Brain microvascular endothelial cell (primary cell): ENCODE measurements around the gene C5orf24.

Source experiments
- DNase-seq: peaks from one replicate; pipeline ENCODE4 v3.0.0-alpha.2; 2020
- H3K27ac ChIP-seq: fragments of 250-450 bp; sonication (Bioruptor Pico); 2 replicates; pipeline ENCODE4 v1.5.1; 2020; ENCODE audit warnings: mild to moderate bottlenecking, moderate library complexity
- H3K27me3 ChIP-seq: fragments of 250-450 bp; sonication (Bioruptor Pico); replicated peaks from 2 replicates; pipeline ENCODE4 v1.5.1; 2020; ENCODE audit warnings: mild to moderate bottlenecking
- H3K36me3 ChIP-seq: fragments of 250-450 bp; sonication (Bioruptor Pico); replicated peaks from 2 replicates; pipeline ENCODE4 v1.5.1; 2020; ENCODE audit warnings: mild to moderate bottlenecking
- H3K4me3 ChIP-seq: 2 replicates; pipeline ENCODE4 v1.5.1; 2011; ENCODE audit warnings: low read depth, mild to moderate bottlenecking, control low read depth, low read length, moderate library complexity
- CTCF ChIP-seq: IDR thresholded peaks from 2 replicates; pipeline ENCODE4 v1.5.1; 2011; ENCODE audit warnings: low read depth, mild to moderate bottlenecking, moderate library complexity, low read length, control low read depth, inconsistent platforms; ENCODE audit errors: missing control alignments
- in situ Hi-C: cut with HindIII; loops from 2 replicates; pipeline ENCODE4 v1.10.0; 2017; ENCODE audit warnings: low sequenced_read_pairs, low pct_ligation_motif_present

Gene C5orf24

DNA sequence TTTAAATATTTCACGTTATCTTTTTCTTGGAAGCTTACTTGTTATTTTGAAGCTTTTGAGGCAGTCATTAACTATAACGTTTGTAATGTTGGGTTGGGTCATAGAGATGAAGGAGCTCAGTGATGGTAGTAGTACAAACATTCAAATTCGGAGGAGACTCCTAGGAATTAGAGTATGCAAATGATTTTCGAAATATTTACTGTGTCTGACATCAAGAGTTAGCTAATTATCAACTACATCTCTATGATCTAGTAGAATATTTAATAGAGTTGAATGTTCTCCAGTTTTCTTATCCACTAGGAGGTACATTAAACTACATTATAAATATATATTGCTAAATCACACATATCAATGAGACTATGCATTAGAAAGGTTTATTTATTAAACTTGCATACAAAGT, 28.8 kb upstream of the C5orf24 start:
- DNase-seq, result no peak
- no peak overlapping the region for H3K27ac ChIP-seq
- in situ Hi-C loops, result no loop called here
- TF ChIP-seq CTCF, result no peak
- H3K36me3 ChIP-seq, result peaks cover 48% of the 10 kb centered on the region
- no peaks in the 10 kb centered on the region for H3K27me3 ChIP-seq
- no peak overlapping the region for H3K4me3 ChIP-seq

DNA sequence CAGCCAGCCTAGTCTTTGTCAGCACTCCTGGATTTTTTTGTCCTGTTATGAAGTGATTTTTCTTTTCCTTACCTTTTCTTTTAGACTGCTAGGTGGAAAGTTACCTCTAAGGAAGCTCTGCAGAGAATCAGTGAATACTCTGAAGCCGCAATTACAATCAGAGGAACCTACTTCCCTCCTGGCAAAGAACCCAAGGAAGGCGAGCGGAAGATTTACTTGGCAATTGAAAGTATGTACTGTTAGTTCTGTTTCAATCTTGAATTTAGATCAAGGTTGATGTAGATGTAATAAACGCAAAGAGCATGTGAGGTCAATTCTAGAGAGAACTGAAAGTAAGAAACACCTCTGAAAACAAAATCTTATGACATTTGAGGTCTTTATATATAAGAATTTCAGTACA, 27.0 kb upstream of the C5orf24 start:
- no peak for TF ChIP-seq CTCF

DNA sequence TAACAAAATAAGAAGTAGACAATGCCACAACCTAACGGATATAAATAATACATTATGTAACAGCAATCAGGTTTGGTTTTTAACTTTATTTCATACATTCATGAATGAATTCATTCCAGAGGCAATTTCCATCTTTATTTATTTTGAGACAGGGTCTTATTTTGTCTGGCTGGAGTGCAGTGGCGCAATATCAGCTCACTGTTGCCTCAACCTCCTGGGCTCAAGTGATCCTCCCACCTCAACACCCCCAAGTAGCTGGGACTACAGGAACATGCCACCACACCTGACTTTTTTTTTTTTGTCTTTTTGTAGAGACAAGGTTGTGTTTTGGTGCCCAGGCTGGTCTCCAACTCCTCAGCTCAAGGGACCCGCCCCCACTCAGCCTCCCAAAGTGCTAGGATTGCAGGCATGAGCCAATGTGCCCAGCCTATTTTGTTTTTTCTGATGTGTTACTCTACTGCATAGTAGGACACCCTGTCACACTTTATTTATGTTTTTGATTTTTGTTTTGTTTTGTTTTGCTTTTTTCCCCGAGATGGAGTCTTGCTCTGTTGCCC, 26.3 kb upstream of the C5orf24 start:
- H3K36me3 ChIP-seq, result peaks cover 42% of the 10 kb centered on the region

More for the DNA sequence above, 27.0 kb upstream of the C5orf24 start:
- H3K27ac ChIP-seq, result no peak overlapping the region
- no peaks in the 10 kb centered on the region for H3K27me3 ChIP-seq
- in situ Hi-C loops, result no loop called here
- no peak for DNase-seq
- no peak overlapping the region for H3K4me3 ChIP-seq
- H3K36me3 ChIP-seq, result peaks cover 44% of the 10 kb centered on the region

DNA sequence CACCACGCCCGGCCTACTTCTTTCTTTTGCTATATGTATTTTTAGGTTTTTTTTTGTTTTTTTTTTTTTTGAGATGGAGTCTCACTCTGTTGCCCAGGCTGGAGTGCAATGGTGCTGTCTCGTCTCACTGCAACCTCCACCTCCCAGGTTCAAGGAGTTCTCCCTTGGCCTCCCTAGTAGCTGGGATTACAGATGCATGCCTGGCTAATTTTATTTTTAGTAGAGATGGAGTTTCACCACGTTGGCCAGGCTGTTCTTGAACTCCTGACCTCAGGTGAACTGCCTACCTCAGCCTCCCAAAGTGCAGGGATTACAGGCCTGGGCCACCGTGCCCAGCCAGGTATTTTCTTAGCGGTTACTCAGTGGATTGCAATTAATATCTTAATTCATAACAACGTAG, 23.9 kb upstream of the C5orf24 start:
- Histone ChIP-seq H3K36me3 (peaks cover 42% of the 10 kb centered on the region), H3K27me3 (no peaks in the 10 kb centered on the region), H3K4me3 (no peak overlapping the region), H3K27ac (no peak overlapping the region)
- DNase-seq, result no peak
- TF ChIP-seq CTCF, result no peak
- in situ Hi-C loops, result no loop called here

More for the DNA sequence above, 26.3 kb upstream of the C5orf24 start:
- in situ Hi-C loops, result no loop called here
- Histone ChIP-seq H3K27ac (no peak overlapping the region), H3K4me3 (no peak overlapping the region), H3K27me3 (no peaks in the 10 kb centered on the region)
- no peak for DNase-seq
- no peak for TF ChIP-seq CTCF

DNA sequence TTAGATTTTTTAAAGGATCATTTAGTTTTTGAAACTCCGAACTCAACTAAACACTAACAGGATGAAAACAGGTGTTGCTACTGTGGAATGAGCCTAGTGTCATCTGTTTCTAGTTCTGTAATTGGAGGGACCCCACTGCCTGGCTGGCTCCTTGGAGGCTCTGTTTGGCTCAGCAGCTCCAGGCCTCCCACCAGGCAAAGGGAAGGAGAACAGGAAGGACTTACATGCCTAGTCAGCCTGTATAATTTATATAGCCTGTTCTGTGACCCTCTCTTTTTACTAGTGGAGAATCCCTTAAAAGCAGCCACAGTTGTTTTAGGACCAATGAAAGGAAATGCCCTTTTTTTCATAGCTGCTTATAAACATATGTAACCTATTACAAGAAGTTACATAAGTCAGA, 21.1 kb upstream of the C5orf24 start:
- no peak for DNase-seq
- TF ChIP-seq CTCF, result no peak
- H3K27me3 ChIP-seq, result no peaks in the 10 kb centered on the region
- in situ Hi-C loops, result no loop called here
- H3K4me3 ChIP-seq, result no peak overlapping the region
- no peak overlapping the region for H3K27ac ChIP-seq
- peaks cover 37% of the 10 kb centered on the region for H3K36me3 ChIP-seq

DNA sequence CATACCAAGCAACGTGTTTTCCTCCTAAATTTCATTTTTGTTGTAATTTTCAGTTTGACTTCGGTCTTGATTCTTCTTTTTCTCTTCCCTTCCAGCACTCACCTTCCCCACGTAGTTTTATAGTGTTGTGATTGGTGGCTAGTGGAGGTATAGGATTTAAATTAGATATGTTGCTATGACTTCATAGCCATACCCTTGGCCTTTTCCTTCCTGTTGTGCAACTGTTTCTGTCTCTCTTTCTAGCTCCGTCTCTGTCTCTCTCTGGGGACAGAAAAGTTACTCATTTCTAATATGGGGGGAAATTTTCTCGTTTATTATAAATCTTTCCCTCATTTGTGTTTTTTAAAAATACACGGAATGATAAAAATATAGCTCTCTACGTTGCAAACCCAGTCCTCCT, 20.6 kb upstream of the C5orf24 start:
- in situ Hi-C loops, result no loop called here
- TF ChIP-seq CTCF, result no peak

More for the DNA sequence above, 20.6 kb upstream of the C5orf24 start:
- Histone ChIP-seq H3K27ac (no peak overlapping the region), H3K36me3 (peaks cover 34% of the 10 kb centered on the region), H3K27me3 (no peaks in the 10 kb centered on the region), H3K4me3 (no peak overlapping the region)
- no peak for DNase-seq
